MM.1S (cell line): ENCODE data around the gene UQCC2.

Source experiments
- DNase-seq: peaks from one replicate; pipeline ENCODE4 v3.0.0-alpha.2; 2015
- H2AFZ ChIP-seq: fragments of 300-600 bp; sonication (generic); 2 replicates; pipeline ENCODE4 v1.6.0; 2016; ENCODE audit warnings: antibody characterized with exemption, low read length
- H3F3A ChIP-seq: fragments of 300-600 bp; sonication (generic); 2 replicates; pipeline ENCODE4 v1.6.1; 2016; ENCODE audit warnings: mild to moderate bottlenecking, antibody characterized with exemption, low read length, moderate library complexity, mixed read lengths; ENCODE audit not compliant: insufficient read depth
- H3K27ac ChIP-seq: fragments of 300-600 bp; sonication (generic); 2 replicates; pipeline ENCODE4 v1.5.1; 2016; ENCODE audit warnings: mild to moderate bottlenecking, low read length
- H3K27me3 ChIP-seq: fragments of 300-600 bp; sonication (generic); replicated peaks from 2 replicates; pipeline ENCODE4 v1.6.0; 2016; ENCODE audit warnings: low read length; ENCODE audit not compliant: insufficient read depth
- H3K36me3 ChIP-seq: fragments of 300-600 bp; sonication (generic); replicated peaks from 2 replicates; pipeline ENCODE4 v1.6.1; 2016; ENCODE audit warnings: mild to moderate bottlenecking, low read length, mixed read lengths; ENCODE audit not compliant: insufficient read depth
- H3K4me1 ChIP-seq: fragments of 300-600 bp; sonication (generic); 2 replicates; pipeline ENCODE4 v1.6.1; 2016; ENCODE audit warnings: low read length, mixed read lengths
- H3K4me2 ChIP-seq: fragments of 300-600 bp; sonication (generic); 2 replicates; pipeline ENCODE4 v1.6.0; 2016; ENCODE audit warnings: low read depth, low read length
- H3K4me3 ChIP-seq: fragments of 300-600 bp; sonication (generic); 2 replicates; pipeline ENCODE4 v1.5.1; 2016; ENCODE audit warnings: low read length, mixed read lengths
- H3K79me2 ChIP-seq: fragments of 300-600 bp; sonication (generic); 2 replicates; pipeline ENCODE4 v1.6.1; 2016; ENCODE audit warnings: mixed run types, low read length, mixed read lengths
- H3K9ac ChIP-seq: fragments of 300-600 bp; sonication (generic); 2 replicates; pipeline ENCODE4 v1.6.1; 2016; ENCODE audit warnings: low read length, mixed read lengths
- H3K9me2 ChIP-seq: fragments of 300-600 bp; sonication (generic); replicated peaks from 2 replicates; pipeline ENCODE4 v1.6.1; 2016; ENCODE audit warnings: mild to moderate bottlenecking, low read length, mixed read lengths; ENCODE audit not compliant: insufficient read depth
- H3K9me3 ChIP-seq: fragments of 300-600 bp; sonication (generic); replicated peaks from 2 replicates; pipeline ENCODE4 v1.6.1; 2016; ENCODE audit warnings: mild to moderate bottlenecking, low read length, mixed read lengths; ENCODE audit not compliant: insufficient read depth
- H4K20me1 ChIP-seq: fragments of 300-600 bp; sonication (generic); 2 replicates; pipeline ENCODE4 v1.6.1; 2016; ENCODE audit warnings: mild to moderate bottlenecking, low read length, moderate library complexity, mixed read lengths; ENCODE audit not compliant: insufficient read depth
- EZH2 ChIP-seq: fragments of 300-600 bp; sonication (generic); optimal IDR thresholded peaks from 2 replicates; pipeline ENCODE3; 2017; ENCODE audit warnings: low read depth, mild to moderate bottlenecking, antibody characterized with exemption, low read length, mixed read lengths
- EZH2phosphoT487 ChIP-seq: fragments of 300-600 bp; sonication (generic); IDR thresholded peaks from 2 replicates; pipeline ENCODE4 v1.6.1; 2018; ENCODE audit warnings: antibody characterized with exemption, low read length
- TF ChIP-seq, protein P1 (sequence below): fragments of 300-600 bp; sonication (generic); IDR thresholded peaks from 2 replicates; pipeline ENCODE4 v1.5.1; 2016; ENCODE audit warnings: antibody characterized with exemption, low read length, mixed read lengths

UQCC2 gene

DNA sequence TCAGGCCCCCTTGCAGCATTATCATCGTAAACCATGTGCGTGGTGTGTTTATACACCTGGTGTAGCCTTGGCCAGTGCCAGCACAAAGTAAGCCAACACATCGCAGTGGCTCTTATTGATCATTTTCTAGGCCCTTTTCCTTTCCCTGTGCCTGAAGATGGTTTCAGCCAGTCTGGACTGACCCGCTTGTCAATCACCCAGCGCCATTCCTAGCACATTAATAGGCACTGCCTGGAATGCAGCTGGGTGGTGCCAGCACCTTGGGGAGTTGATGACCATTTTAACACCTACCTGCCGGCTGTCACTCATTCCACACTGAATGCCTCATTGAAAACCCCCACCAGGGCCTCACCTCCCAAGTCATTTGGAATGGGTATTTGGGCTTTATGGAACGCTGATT lies 4.9 kb upstream of the UQCC2 start:
- Histone ChIP-seq H3K9me3 (no peaks in the 10 kb centered on the region), H3K4me2 (no peak overlapping the region), H3K79me2 (no peaks in the 10 kb centered on the region), H3K9me2 (no peaks in the 10 kb centered on the region), H3K27me3 (peaks cover 10% of the 10 kb centered on the region), H3K4me3 (no peak overlapping the region), H2AFZ (no peak overlapping the region), H3F3A (no peaks in the 10 kb centered on the region), H3K4me1 (no peaks in the 10 kb centered on the region), H3K9ac (no peak overlapping the region), H3K36me3 (no peaks in the 10 kb centered on the region), H3K27ac (no peak overlapping the region), H4K20me1 (no peaks in the 10 kb centered on the region)
- TF ChIP-seq EZH2phosphoT487 (no peak), EZH2 (no peak)
- TF ChIP-seq, protein P1, sequence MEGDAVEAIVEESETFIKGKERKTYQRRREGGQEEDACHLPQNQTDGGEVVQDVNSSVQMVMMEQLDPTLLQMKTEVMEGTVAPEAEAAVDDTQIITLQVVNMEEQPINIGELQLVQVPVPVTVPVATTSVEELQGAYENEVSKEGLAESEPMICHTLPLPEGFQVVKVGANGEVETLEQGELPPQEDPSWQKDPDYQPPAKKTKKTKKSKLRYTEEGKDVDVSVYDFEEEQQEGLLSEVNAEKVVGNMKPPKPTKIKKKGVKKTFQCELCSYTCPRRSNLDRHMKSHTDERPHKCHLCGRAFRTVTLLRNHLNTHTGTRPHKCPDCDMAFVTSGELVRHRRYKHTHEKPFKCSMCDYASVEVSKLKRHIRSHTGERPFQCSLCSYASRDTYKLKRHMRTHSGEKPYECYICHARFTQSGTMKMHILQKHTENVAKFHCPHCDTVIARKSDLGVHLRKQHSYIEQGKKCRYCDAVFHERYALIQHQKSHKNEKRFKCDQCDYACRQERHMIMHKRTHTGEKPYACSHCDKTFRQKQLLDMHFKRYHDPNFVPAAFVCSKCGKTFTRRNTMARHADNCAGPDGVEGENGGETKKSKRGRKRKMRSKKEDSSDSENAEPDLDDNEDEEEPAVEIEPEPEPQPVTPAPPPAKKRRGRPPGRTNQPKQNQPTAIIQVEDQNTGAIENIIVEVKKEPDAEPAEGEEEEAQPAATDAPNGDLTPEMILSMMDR: no peak
- DNase-seq: no peak

DNA sequence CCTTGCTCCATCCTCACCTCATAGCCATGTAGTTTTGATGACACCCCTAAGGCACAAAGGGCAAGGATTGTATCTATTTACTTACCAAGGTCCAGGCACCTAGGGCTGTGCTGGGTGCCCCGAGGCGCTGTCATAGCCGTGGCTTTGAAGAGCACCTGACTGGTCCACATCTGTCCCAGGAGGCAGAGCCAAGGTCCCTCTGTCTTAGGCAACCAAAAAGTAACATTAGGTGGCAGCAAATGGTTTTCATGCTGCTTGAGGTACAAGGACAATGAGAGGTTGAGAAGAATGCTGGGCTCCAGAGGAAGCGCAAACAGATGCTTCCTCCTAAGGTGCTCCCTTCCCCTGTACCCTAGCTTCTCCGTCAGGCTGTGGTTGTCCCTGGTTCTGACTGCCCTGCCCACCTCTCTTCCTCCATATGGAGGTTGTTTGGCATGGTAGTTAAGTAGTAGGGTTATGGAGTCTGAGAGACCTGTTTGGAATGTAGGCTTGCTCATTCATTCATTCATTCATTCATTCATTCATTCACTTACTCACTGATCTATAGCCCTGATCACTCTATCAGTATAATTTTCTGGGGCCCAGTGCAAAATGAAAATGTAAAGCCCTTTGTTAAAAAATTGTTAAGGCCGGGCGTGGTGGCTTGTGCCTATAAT lies 3.0 kb upstream of the UQCC2 start:
- no peak overlapping the region for H3K4me2 ChIP-seq
- DNase-seq: no peak

DNA sequence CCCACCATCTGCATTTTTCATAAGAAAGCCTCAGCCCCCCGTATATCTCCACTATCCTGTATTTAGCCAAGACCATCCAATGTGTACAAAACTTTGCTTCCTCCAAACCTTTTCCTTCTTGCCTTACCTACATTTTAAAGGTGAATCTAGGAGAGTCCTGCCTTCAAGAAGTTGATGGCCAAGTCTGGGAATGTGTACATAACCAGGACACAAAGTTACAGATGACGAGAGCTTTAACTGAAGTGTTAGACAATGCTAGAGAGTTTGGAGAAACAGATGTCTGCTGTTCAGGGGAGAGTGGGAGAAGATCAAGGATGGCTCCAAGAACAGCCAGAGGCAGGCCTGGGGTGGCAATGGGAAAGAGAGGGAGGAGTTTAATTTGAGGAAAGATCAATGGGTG lies 2.3 kb upstream of the UQCC2 start:
- Histone ChIP-seq H3K4me1 (peaks cover 21% of the 10 kb centered on the region), H3K4me3 (no peak overlapping the region), H3K9ac (no peak overlapping the region), H3K79me2 (peaks cover 19% of the 10 kb centered on the region), H3F3A (peaks cover 5% of the 10 kb centered on the region; the same call in 1 of the 2 replicates), H3K36me3 (no peaks in the 10 kb centered on the region), H2AFZ (no peak overlapping the region), H3K27me3 (no peaks in the 10 kb centered on the region), H4K20me1 (no peaks in the 10 kb centered on the region), H3K4me2 (no peak overlapping the region), H3K9me2 (no peaks in the 10 kb centered on the region), H3K27ac (no peak overlapping the region), H3K9me3 (no peaks in the 10 kb centered on the region)
- TF ChIP-seq EZH2: no peak
- TF ChIP-seq, protein P1: no peak
- TF ChIP-seq EZH2phosphoT487: no peak
- no peak for DNase-seq

More for the DNA sequence above, 3.0 kb upstream of the UQCC2 start:
- Histone ChIP-seq H3K36me3 (no peaks in the 10 kb centered on the region), H3K4me1 (peaks cover 13% of the 10 kb centered on the region), H3K4me3 (no peak overlapping the region), H3K9me3 (no peaks in the 10 kb centered on the region), H3K27ac (no peak overlapping the region), H3K9ac (no peak overlapping the region), H2AFZ (no peak overlapping the region), H4K20me1 (no peaks in the 10 kb centered on the region), H3F3A (peaks cover 5% of the 10 kb centered on the region; the same call in 1 of the 2 replicates), H3K9me2 (no peaks in the 10 kb centered on the region), H3K27me3 (no peaks in the 10 kb centered on the region), H3K79me2 (peaks cover 17% of the 10 kb centered on the region)
- TF ChIP-seq EZH2phosphoT487 (no peak), EZH2 (no peak)
- TF ChIP-seq, protein P1: no peak
